Esophagus squamous epithelium (tissue), 5 donors: ENCODE data around the gene PREP. TPM values are rescaled to one million over a fixed set of nuclear protein-coding genes. Genes with fewer than 3 reads are reported as not detected.

Experiments
- DNase-seq: peaks from one replicate; lab custom pipeline; 2025; lab: John Stamatoyannopoulos, UW
- H3K27ac ChIP-seq, 4 donors: fragments of 200-600 bp; sonication (generic); one replicate each; pipeline ENCODE4 v1.5.1; 2016 to 2019; ENCODE audit warnings: mild to moderate bottlenecking in 1 of 4
- H3K27me3 ChIP-seq, 4 donors: fragments of 200-600 bp; sonication (generic); 1 replicate in 3 of 4; 2 replicates in 1 of 4; pipeline versions ENCODE4 v1.5.1 to v1.6.0; 2017 to 2021; ENCODE audit warnings: antibody characterized with exemption in 1 of 4
- H3K36me3 ChIP-seq, 3 donors: fragments of 200-600 bp; sonication (generic); one replicate each; pipeline ENCODE4 v1.5.1; 2016 to 2019
- H3K4me1 ChIP-seq, 3 donors: fragments of 200-600 bp; sonication (generic); one replicate each; pipeline ENCODE4 v1.5.1; 2017 to 2019
- H3K4me3 ChIP-seq, 4 donors: fragments of 200-600 bp; sonication (generic); 1 replicate in 3 of 4; 2 replicates in 1 of 4; pipeline ENCODE4 v1.5.1; 2016 to 2019; ENCODE audit warnings: mild to moderate bottlenecking in 2 of 4, moderate library complexity in 1 of 4
- H3K9me3 ChIP-seq, 3 donors: fragments of 200-600 bp; sonication (generic); one replicate each; pipeline ENCODE4 v1.5.1; 2016 to 2019
- POLR2A ChIP-seq, 4 donors: fragments of 450-650 bp; IDR thresholded peaks; one replicate each; pipeline ENCODE4 v1.6.1; 2017; ENCODE audit warnings: antibody characterized with exemption in 4 of 4, mild to moderate bottlenecking in 4 of 4, moderate library complexity in 3 of 4
- WGBS, 2 donors: methylation state at CpG; one replicate each; pipeline ENCODE4 v1.1.5; 2018; 5-methylcytosine and 5-hydroxymethylcytosine counted together
- intact Hi-C: fragments of 100-400 bp; cut with DNase I; formaldehyde crosslinking; loops from one replicate; pipeline ENCODE4 v1.15.0; 2022
- total RNA-seq, 4 donors: library from RNA; depleted of rRNA; stranded (reverse); fragments of >200 nt; gene quantifications; one replicate each; pipeline ENCODE4 v1.1.0, GENCODE V29; 2016
- TF ChIP-seq, protein P1 (sequence below), 6 experiments: fragments of 450-650 bp in 4 of 6; fragments of 200-600 bp in 2 of 6; sonication (generic) in 2 of 6; IDR thresholded peaks; one replicate each; pipeline ENCODE4 v1.5.1; 2016 to 2019; ENCODE audit warnings: antibody characterized with exemption in 6 of 6, mild to moderate bottlenecking in 4 of 6, moderate library complexity in 4 of 6
- donor health status: DM: yes; HTN: yes; CAD: no.

Gene PREP
- total RNA-seq, 4 donors from 2014 or later: 11.9 to 28.0 (median 19.6) TPM

DNA sequence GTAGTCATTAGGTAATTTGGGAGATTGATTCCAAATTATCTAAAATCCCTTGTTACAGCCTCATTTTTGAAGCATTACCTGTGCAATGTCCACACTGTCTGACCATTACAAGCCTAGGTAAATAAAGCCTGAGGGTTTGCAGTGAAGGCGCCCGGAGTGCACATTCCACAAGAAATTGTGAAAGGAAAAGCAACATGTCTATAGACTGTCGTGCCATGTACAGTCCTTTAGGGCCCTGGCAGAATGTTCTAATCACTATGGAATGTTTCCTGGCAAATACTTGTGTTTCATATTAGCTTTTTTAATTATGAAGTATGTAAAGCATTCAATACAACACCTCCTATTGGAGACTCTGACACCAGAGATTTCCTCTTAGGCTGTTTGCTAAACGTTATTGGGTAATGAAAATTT lies 28.9 kb downstream of the PREP start:
- DNase-seq: no peak
- H3K4me3 ChIP-seq: no peak overlapping the region
- peak overlapping the region in 1 of 4 donors; percentile 1 for H3K27ac ChIP-seq
- 34 to 55% methylated on average over 4 of the region's 4 CpGs for WGBS, 2 donors
- H3K9me3 ChIP-seq: no peaks in the 10 kb centered on the region
- TF ChIP-seq POLR2A (IDR thresholded peaks at IDR 0.05): no peak
- TF ChIP-seq, protein P1, sequence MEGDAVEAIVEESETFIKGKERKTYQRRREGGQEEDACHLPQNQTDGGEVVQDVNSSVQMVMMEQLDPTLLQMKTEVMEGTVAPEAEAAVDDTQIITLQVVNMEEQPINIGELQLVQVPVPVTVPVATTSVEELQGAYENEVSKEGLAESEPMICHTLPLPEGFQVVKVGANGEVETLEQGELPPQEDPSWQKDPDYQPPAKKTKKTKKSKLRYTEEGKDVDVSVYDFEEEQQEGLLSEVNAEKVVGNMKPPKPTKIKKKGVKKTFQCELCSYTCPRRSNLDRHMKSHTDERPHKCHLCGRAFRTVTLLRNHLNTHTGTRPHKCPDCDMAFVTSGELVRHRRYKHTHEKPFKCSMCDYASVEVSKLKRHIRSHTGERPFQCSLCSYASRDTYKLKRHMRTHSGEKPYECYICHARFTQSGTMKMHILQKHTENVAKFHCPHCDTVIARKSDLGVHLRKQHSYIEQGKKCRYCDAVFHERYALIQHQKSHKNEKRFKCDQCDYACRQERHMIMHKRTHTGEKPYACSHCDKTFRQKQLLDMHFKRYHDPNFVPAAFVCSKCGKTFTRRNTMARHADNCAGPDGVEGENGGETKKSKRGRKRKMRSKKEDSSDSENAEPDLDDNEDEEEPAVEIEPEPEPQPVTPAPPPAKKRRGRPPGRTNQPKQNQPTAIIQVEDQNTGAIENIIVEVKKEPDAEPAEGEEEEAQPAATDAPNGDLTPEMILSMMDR (IDR thresholded peaks at IDR 0.05): no peak
- no peaks in the 10 kb centered on the region for H3K27me3 ChIP-seq
- H3K4me1 ChIP-seq: peaks cover 0 to 27% (median 11%) of the 10 kb centered on the region in 3 donors
- H3K36me3 ChIP-seq: peaks cover 0 to 63% (median 0%) of the 10 kb centered on the region in 3 donors
- intact Hi-C loops: no loop called here

DNA sequence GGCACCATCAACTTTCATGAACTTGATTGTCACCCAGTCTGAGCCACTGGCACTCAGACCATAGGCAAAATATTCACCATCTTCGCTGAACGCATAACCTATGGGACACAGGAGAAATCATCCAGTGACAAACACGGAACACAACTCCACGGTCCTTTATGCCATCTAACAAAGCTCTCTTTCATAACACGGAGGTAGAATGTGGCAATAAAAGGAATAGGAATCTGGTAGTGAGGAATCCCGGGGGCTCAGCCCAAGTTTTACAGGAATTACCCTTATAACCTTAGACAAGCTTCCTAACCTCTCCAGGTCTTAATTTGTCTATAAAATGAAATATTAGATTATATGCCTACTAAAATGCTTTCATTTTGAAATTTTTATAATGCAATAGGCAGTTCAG lies 29.4 kb downstream of the PREP start:
- TF ChIP-seq, protein P1 (IDR thresholded peaks at IDR 0.05): no peak
- TF ChIP-seq POLR2A (IDR thresholded peaks at IDR 0.05): no peak
- H3K9me3 ChIP-seq: no peaks in the 10 kb centered on the region
- no peaks in the 10 kb centered on the region for H3K27me3 ChIP-seq
- no peak overlapping the region for H3K4me3 ChIP-seq
- peaks cover 0 to 27% (median 11%) of the 10 kb centered on the region in 3 donors for H3K4me1 ChIP-seq
- DNase-seq: no peak
- 90 to 94% methylated on average over 6 of the region's 6 CpGs for WGBS, 2 donors
- peak overlapping the region; percentile 1 to 34 (median 10) for H3K27ac ChIP-seq
- intact Hi-C loops: no loop called here
- H3K36me3 ChIP-seq: peaks cover 0 to 69% (median 0%) of the 10 kb centered on the region in 3 donors

DNA sequence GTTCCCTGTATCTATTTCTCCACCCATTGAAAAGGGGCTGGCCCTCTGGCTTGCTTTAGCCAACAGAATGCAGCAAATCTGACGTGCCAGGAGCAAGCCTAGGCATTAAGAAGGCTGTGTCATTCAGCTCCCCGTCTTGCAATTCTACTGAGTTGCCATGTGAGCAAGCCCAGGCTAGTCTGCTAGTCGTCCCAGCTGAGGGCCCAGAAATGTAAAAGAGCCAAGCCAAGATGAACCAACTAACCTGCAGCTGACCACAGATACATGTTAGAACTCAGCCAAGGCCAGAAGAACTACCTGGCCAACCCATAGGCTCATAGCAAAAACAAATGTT lies 30.1 kb downstream of the PREP start:
- Histone ChIP-seq H3K9me3 (no peaks in the 10 kb centered on the region), H3K4me3 (no peak overlapping the region), H3K27me3 (no peaks in the 10 kb centered on the region), H3K4me1 (peaks cover 0 to 27% (median 11%) of the 10 kb centered on the region in 3 donors), H3K27ac (peak overlapping the region; percentile 7 to 34 (median 15)), H3K36me3 (peaks cover 0 to 75% (median 0%) of the 10 kb centered on the region in 3 donors)
- intact Hi-C loops: no loop called here
- no peak for DNase-seq
- 49 to 61% methylated on average over 2 to 3 of the region's 3 CpGs for WGBS, 2 donors
- no peak for TF ChIP-seq POLR2A (IDR thresholded peaks at IDR 0.05)
- TF ChIP-seq, protein P1 (IDR thresholded peaks at IDR 0.05): no peak

DNA sequence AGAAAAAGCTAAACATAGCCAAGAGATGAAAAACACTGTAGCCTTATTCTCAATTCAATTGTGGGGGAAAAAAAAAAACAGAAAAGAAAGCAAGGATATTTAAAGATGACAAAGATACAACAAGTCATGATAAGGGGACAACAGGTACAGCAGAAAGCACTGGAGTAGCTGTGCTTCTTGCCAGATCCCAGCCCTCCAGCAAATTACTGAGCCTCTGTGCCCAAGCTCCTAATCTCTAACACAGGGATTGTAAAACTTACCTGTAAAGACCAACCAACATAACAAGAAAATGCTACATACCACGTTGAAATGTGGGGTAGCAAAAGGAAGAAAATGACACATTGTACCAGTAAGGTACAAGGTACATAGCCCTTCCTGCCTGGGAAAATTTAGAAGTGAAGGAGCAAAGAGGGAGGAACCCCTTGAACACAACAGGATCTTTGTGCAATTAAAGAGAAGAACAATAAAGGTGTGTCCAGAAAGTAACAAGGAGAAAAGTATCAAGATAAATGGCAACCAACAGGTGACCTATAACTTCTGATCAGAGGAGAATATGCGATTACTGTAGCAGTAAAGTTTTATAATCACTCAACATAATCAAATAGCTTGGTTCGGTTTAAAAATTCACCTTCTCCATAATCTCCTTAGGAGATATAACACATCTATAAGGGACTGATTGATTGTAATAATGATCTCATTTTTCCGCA lies 30.6 kb downstream of the PREP start:
- no peak overlapping the region for H3K4me3 ChIP-seq
- WGBS, 2 donors: 58 to 70% methylated on average over 4 of the region's 4 CpGs
- H3K36me3 ChIP-seq: peaks cover 0 to 79% (median 0%) of the 10 kb centered on the region in 3 donors
- H3K27me3 ChIP-seq: no peaks in the 10 kb centered on the region
- H3K27ac ChIP-seq: peak overlapping the region in 3 of 4 donors; percentile 7 to 19 (median 11)
- DNase-seq: no peak
- TF ChIP-seq, protein P1 (IDR thresholded peaks at IDR 0.05): no peak
- no peak for TF ChIP-seq POLR2A (IDR thresholded peaks at IDR 0.05)
- H3K9me3 ChIP-seq: no peaks in the 10 kb centered on the region
- peaks cover 0 to 27% (median 11%) of the 10 kb centered on the region in 3 donors for H3K4me1 ChIP-seq
- intact Hi-C loops: no loop called here

DNA sequence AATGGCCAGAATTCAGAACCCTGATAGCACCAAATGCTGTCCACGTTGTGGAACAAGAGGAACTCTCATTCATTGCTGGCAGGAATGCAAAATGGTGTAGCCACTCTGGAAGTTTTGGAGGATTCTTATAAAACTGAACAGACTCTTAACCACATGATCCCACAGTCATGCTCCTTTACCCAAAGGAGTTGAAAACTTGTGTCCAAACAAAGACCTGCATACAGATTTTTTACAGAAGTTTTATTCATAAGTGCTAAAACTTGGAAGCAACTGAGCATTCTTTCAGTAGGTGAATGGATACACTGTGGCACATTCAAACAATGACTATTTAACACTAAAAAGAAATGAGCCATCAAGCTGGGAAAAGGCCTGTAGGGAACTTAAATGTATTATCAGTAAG lies 32.5 kb downstream of the PREP start:
- H3K4me1 ChIP-seq: peaks cover 0 to 27% (median 11%) of the 10 kb centered on the region in 3 donors
- H3K36me3 ChIP-seq: peaks cover 0 to 84% (median 0%) of the 10 kb centered on the region in 3 donors
- 56 to 88% methylated on average over 1 of the region's 1 CpG for WGBS, 2 donors
- DNase-seq: no peak
- no peaks in the 10 kb centered on the region for H3K27me3 ChIP-seq
- no peak overlapping the region for H3K4me3 ChIP-seq
- no peaks in the 10 kb centered on the region for H3K9me3 ChIP-seq
- H3K27ac ChIP-seq: no peak overlapping the region
- intact Hi-C loops: no loop called here
- TF ChIP-seq, protein P1 (IDR thresholded peaks at IDR 0.05): no peak
- TF ChIP-seq POLR2A (IDR thresholded peaks at IDR 0.05): no peak
